ENCODE measurements around the gene R3HDM2. TPM values are rescaled to one million over a fixed set of nuclear protein-coding genes. Genes with fewer than 3 reads are reported as not detected.
A peak's percentile ranks its signal among the peaks of the same experiment; 100 is the strongest.
"Not testable (repeated sequence)": the region's sequence is repeated elsewhere in the genome, so short reads cannot be mapped to it uniquely, and the experiment has no call there.

Gene R3HDM2
- total RNA-seq, 2 donors from 2014 or later = 101 to 115 TPM

- H3K27ac Mint-ChIP-seq = peak within 1 kb of the TSS; percentile 72
- peaks cover 21% of the 10 kb centered on the region for H3K4me1 Mint-ChIP-seq
These were observed 23.9 kb upstream of the R3HDM2 start, which contains the start of gene INHBE for GRCh38 chr12:57454566-57455373. Gene INHBE (plus strand): TSS chr12:57455307. CDS start chr12:57455537, 230 bp downstream.

GRCh38 chr12:57454213-57454565 lies 23.3 kb upstream of the R3HDM2 start:
- no peaks in the 10 kb centered on the region for H3K9me3 ChIP-seq (ENCODE audit: control insufficient read depth, low read length, poor library complexity, severe bottlenecking)
- no peak overlapping the region for H3K4me3 Mint-ChIP-seq
- H3K27me3 Mint-ChIP-seq = peaks cover 20% of the 10 kb centered on the region
- ATAC-seq (no peak), DNase-seq (no peak)
- no peak overlapping the region for H3K27ac Mint-ChIP-seq
- H3K36me3 Mint-ChIP-seq (ENCODE audit: low read depth) = no peaks in the 10 kb centered on the region
- H3K4me1 Mint-ChIP-seq = peaks cover 16% of the 10 kb centered on the region

More at GRCh38 chr12:57454566-57455373, 23.9 kb upstream of the R3HDM2 start, which contains the start of gene INHBE:
- Mint-ChIP-seq H3K36me3 (ENCODE audit: low read depth) (no peaks in the 10 kb centered on the region), H3K27me3 (peaks cover 20% of the 10 kb centered on the region), H3K4me3 (peak within 1 kb of the TSS; percentile 80)
- no peak for ATAC-seq
- no peak for DNase-seq
- H3K9me3 ChIP-seq (ENCODE audit: control insufficient read depth, low read length, poor library complexity, severe bottlenecking) = no peaks in the 10 kb centered on the region

- Mint-ChIP-seq H3K27me3 (peaks cover 20% of the 10 kb centered on the region), H3K27ac (no peak overlapping the region), H3K4me1 (peaks cover 10% of the 10 kb centered on the region), H3K4me3 (no peak overlapping the region), H3K36me3 (ENCODE audit: low read depth) (no peaks in the 10 kb centered on the region)
- ATAC-seq (peak; percentile 67), DNase-seq (peak in 1 of 3 donors; percentile 34)
- H3K9me3 ChIP-seq (ENCODE audit: control insufficient read depth, low read length, poor library complexity, severe bottlenecking) = no peaks in the 10 kb centered on the region
These were observed 22.2 kb upstream of the R3HDM2 start for GRCh38 chr12:57452937-57453509.

- Mint-ChIP-seq H3K4me1 (peaks cover 10% of the 10 kb centered on the region), H3K27ac (no peak overlapping the region), H3K4me3 (no peak overlapping the region), H3K36me3 (ENCODE audit: low read depth) (no peaks in the 10 kb centered on the region), H3K27me3 (peaks cover 20% of the 10 kb centered on the region)
- no peak for ATAC-seq
- DNase-seq = no peak
- no peaks in the 10 kb centered on the region for H3K9me3 ChIP-seq (ENCODE audit: control insufficient read depth, low read length, poor library complexity, severe bottlenecking)
These were observed 21.5 kb upstream of the R3HDM2 start for GRCh38 chr12:57452181-57452936.

GRCh38 chr12:57451233-57451778 lies 20.5 kb upstream of the R3HDM2 start:
- DNase-seq (no peak), ATAC-seq (no peak)
- no peak overlapping the region for H3K27ac Mint-ChIP-seq
- no peaks in the 10 kb centered on the region for H3K9me3 ChIP-seq (ENCODE audit: control insufficient read depth, low read length, poor library complexity, severe bottlenecking)
- peaks cover 20% of the 10 kb centered on the region for H3K27me3 Mint-ChIP-seq
- peaks cover 8% of the 10 kb centered on the region for H3K4me1 Mint-ChIP-seq
- no peak overlapping the region for H3K4me3 Mint-ChIP-seq
- peaks cover 3% of the 10 kb centered on the region for H3K36me3 Mint-ChIP-seq (ENCODE audit: low read depth)

GRCh38 chr12:57450057-57450456 lies 19.2 kb upstream of the R3HDM2 start:
- H3K4me3 Mint-ChIP-seq = no peak overlapping the region
- no peaks in the 10 kb centered on the region for H3K9me3 ChIP-seq (ENCODE audit: control insufficient read depth, low read length, poor library complexity, severe bottlenecking)
- peaks cover 3% of the 10 kb centered on the region for H3K4me1 Mint-ChIP-seq
- H3K27me3 Mint-ChIP-seq = peaks cover 20% of the 10 kb centered on the region
- ATAC-seq (no peak), DNase-seq (no peak)
- H3K27ac Mint-ChIP-seq = no peak overlapping the region
- H3K36me3 Mint-ChIP-seq (ENCODE audit: low read depth) = peaks cover 3% of the 10 kb centered on the region

- Mint-ChIP-seq H3K4me1 (peaks cover 6% of the 10 kb centered on the region), H3K27ac (no peak overlapping the region), H3K4me3 (no peak overlapping the region), H3K27me3 (peaks cover 20% of the 10 kb centered on the region), H3K36me3 (ENCODE audit: low read depth) (peaks cover 3% of the 10 kb centered on the region)
- H3K9me3 ChIP-seq (ENCODE audit: control insufficient read depth, low read length, poor library complexity, severe bottlenecking) = no peaks in the 10 kb centered on the region
- DNase-seq (no peak), ATAC-seq (no peak)
These were observed 18.5 kb upstream of the R3HDM2 start for GRCh38 chr12:57449375-57449774.

- no peak for ATAC-seq
- H3K9me3 ChIP-seq (ENCODE audit: control insufficient read depth, low read length, poor library complexity, severe bottlenecking) = no peaks in the 10 kb centered on the region
- Mint-ChIP-seq H3K27me3 (peaks cover 20% of the 10 kb centered on the region), H3K4me1 (peaks cover 6% of the 10 kb centered on the region), H3K36me3 (ENCODE audit: low read depth) (peaks cover 3% of the 10 kb centered on the region), H3K27ac (no peak overlapping the region), H3K4me3 (no peak overlapping the region)
- DNase-seq = no peak
These were observed 17.8 kb upstream of the R3HDM2 start for GRCh38 chr12:57448669-57449068.

GRCh38 chr12:57446292-57446960 lies 15.6 kb upstream of the R3HDM2 start:
- no peaks in the 10 kb centered on the region for H3K9me3 ChIP-seq (ENCODE audit: control insufficient read depth, low read length, poor library complexity, severe bottlenecking)
- H3K36me3 Mint-ChIP-seq (ENCODE audit: low read depth) = peaks cover 3% of the 10 kb centered on the region
- H3K27ac Mint-ChIP-seq = no peak overlapping the region
- ATAC-seq (no peak), DNase-seq (no peak)
- H3K27me3 Mint-ChIP-seq = peaks cover 11% of the 10 kb centered on the region
- H3K4me1 Mint-ChIP-seq = peaks cover 6% of the 10 kb centered on the region
- H3K4me3 Mint-ChIP-seq = no peak overlapping the region

- ATAC-seq (no peak), DNase-seq (no peak)
- Mint-ChIP-seq H3K4me1 (peaks cover 6% of the 10 kb centered on the region), H3K27me3 (no peaks in the 10 kb centered on the region), H3K4me3 (peak overlapping the region; percentile 33), H3K36me3 (ENCODE audit: low read depth) (peaks cover 3% of the 10 kb centered on the region), H3K27ac (peak overlapping the region; percentile 39)
- H3K9me3 ChIP-seq (ENCODE audit: control insufficient read depth, low read length, poor library complexity, severe bottlenecking) = no peaks in the 10 kb centered on the region
These were observed 13.9 kb upstream of the R3HDM2 start for GRCh38 chr12:57444744-57445143.

- not testable (repeated sequence) for H3K27ac Mint-ChIP-seq; ATAC-seq; H3K9me3 ChIP-seq (ENCODE audit: control insufficient read depth, low read length, poor library complexity, severe bottlenecking); H3K36me3 Mint-ChIP-seq (ENCODE audit: low read depth); H3K4me1 Mint-ChIP-seq; DNase-seq; H3K4me3 Mint-ChIP-seq; H3K27me3 Mint-ChIP-seq
These were observed 13.5 kb upstream of the R3HDM2 start for GRCh38 chr12:57444337-57444736.

GRCh38 chr12:57441846-57442427 lies 11.1 kb upstream of the R3HDM2 start:
- ATAC-seq = no peak
- Mint-ChIP-seq H3K27me3 (peaks cover 8% of the 10 kb centered on the region), H3K4me3 (no peak overlapping the region), H3K4me1 (peaks cover 6% of the 10 kb centered on the region), H3K36me3 (ENCODE audit: low read depth) (peaks cover 3% of the 10 kb centered on the region), H3K27ac (no peak overlapping the region)
- H3K9me3 ChIP-seq (ENCODE audit: control insufficient read depth, low read length, poor library complexity, severe bottlenecking) = no peaks in the 10 kb centered on the region
- no peak for DNase-seq

All from T-helper 17 cell (primary cell).